ENCODE data around the gene RNF39.

The RNF39 gene

DNA sequence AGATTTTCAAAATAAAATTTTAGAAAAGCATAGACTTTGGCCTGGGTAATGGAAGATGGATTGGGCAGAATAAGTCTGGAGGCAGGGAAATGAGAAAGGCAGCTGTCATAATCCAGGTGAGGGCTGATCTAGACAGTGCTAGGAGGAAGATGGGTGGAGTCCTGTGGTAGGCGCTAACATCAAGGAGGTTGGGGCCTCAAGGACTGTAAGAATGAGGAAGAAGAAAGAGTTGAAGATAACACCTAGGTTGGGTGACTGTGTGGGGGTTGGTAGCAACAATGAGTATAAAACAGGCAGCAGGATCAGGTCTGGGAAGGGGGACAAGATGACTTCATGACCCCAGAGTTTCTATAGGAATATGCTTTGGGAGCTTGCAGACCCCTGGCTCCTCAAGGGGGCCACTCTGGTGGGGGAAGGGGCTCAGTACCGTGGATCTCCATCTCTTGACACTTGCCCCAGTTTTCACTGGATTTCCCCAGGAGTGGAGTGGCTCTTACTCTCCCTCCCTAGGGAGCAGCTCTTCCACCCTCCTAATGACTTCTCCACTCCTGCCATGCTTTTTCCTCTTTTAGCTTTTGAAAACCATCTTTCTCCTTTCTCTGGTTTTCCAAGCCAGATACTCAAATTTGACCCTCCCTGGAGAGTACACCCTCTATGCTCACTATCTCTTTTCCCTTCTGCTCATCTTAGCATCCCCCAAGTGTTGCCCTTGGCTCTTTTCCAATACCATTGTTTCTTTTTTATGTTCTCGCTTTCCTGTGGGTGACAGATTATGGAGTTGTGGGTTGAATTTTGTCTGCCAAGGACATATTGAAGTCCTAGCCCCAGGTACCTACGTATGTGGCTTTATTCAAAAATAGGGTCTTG lies 22.6 kb upstream of the RNF39 start:
- DNase-seq (ENCODE audit: low read depth): no peak

DNA sequence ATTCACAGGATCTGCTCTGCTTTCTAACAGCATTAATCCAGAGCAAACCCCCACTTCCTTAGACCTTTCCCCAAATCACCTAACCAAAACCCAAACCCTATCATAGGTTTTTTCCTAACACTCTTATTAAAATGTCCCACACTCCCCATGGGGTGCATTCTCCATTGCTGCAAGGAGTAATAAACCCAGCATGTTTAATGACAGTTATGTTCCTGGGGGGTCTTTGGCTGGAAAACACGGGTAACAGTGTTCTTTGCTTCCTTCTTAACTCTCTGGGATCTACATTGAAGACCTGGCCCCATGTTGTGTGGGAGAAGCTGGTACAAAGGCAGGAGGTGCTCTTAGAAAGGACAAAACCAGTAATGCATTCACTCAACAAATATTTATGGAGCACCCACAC lies 21.3 kb upstream of the RNF39 start:
- DNase-seq (ENCODE audit: low read depth): no peak

DNA sequence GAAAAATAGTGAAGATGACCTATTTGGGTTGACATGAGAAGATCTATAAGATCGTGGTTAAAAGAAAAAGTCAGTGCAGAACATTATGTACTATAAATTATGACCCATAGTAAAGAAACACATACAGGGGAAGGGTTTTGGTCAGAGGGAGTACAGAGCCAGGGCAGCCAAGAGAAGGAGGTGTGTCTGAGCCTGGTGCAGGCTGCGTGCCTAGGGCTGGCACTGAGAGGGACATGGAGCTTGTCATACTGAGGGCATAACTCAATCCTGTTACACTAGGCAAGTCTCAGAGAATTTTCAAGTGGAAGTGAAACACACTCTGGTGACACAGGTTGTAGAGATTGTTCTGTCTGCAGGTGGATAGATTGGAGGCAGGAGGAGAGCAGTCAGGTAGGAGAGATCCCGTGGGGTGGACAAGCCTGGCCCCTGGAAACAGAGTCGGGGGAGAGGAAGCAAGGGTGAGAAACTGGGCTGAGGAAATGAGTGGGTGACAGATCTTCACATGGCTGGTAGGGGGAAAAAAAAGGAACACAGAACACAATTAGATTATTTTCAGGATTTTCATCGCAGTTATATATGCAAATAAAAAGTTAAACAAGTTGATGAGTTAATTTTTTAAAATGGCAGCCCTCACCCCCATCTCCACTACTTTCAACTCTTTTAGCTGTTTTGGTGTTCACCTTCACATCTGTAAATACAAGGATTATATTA lies 18.5 kb upstream of the RNF39 start:
- no peak for DNase-seq (ENCODE audit: low read depth)

DNA sequence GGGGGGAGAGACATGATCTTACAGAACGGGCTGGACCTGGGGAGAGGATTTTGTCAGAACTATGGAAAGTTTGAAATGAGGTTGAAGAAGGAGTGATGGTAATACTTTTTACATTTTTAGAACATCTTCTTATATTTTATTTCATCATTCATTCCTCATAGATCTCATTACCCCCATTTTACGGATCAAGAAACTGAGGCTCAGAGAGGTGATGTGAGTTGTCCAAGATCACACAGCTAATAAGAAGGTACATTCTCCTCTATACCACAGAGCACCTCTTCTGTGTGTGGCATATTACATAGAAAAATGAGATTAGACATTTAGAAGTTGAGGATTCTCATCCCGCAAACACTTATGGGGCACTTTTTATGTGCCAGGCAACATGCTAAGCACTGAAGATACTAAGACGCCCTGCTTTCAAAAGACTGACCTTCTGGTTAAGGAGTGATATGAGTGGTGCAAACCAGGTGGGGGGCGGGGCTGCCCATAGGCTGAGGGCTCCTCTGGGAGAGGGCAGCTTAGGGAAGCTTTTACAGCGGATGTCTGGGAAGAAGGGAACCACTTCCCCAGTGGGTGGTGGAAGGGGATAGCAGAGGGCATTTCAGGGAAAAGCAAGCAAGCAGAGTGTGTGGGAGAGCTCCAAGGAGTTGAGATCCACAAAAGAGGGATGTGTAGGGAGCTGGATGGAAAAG lies 17.4 kb upstream of the RNF39 start:
- DNase-seq (ENCODE audit: low read depth): no peak

DNA sequence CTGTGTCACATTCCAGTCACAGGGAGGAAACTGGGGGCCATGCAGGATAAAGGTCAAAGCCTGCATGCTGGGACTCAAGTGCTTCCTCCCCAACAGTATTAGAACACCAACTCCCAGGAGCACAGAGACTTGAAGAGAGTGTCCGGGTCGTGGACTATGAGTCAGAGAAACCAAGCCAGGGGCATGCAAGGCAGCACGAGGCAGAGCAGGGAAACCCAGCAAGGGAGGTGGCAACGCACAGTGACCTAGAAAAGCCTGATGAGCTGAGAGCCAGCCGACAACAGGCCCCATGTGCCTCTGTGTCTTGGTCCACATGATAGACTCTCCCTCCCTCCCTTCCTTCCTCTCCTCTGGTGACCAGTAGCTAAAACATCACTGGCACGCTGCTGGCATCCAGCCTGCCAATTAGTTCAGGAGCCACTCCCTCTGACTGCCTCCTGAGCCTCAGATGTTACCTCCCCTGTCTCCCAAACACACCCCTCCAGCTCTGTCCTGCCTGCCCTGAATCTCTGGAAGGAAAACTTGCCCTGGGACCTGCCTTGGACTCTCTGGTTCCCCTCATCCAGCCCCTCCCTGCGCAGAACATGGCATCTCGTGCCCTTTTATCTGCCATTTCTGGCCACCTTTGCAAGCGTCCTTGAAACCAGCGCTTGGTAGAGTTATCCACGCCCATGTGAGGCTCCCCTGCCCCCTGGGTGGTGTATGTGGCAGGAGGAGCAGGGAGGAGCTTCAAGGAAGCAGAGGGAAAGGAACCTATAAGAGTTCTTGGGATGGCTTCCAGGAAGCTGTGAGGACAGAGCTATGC lies 16.2 kb upstream of the RNF39 start:
- DNase-seq (ENCODE audit: low read depth): peak; percentile 45

DNA sequence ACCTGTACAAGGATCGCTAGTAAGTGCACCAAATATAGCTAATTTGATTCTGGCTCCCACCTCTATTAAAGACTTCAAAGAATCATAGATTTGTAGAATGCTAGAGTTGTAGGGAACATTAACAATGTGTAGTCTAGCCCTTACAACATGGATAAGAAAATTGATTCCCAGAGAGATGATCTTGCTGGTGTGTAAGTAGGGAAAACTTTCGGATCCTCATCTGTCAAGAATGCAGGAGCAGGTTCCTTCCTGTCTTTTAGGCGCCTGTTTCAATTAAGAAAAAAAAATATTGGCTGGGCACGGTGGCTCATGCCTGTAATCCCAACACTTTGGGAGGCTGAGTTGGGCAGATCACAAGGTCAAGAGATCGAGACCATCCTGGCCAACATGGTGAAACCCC lies 12.3 kb upstream of the RNF39 start:
- no peak for DNase-seq (ENCODE audit: low read depth)

DNA sequence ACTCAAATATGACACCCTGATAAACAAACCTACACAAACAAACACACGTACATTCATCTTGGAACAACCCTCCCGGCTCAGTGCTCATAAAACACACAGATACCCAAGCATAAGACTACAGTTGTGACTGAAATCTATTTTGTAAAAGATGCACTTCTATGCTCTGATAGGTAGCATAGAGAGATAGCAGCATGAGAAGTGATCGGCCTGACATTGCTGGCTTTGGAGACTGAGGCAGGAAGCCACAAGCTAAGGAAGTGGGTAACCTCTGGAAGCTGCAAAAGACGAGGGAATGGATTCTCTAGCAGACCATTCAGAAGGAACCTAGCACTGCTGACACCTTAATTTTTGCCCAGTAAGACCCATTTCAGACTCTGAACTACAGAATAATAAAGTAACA lies 1.6 kb upstream of the RNF39 start:
- no peak for DNase-seq (ENCODE audit: low read depth)

DNA sequence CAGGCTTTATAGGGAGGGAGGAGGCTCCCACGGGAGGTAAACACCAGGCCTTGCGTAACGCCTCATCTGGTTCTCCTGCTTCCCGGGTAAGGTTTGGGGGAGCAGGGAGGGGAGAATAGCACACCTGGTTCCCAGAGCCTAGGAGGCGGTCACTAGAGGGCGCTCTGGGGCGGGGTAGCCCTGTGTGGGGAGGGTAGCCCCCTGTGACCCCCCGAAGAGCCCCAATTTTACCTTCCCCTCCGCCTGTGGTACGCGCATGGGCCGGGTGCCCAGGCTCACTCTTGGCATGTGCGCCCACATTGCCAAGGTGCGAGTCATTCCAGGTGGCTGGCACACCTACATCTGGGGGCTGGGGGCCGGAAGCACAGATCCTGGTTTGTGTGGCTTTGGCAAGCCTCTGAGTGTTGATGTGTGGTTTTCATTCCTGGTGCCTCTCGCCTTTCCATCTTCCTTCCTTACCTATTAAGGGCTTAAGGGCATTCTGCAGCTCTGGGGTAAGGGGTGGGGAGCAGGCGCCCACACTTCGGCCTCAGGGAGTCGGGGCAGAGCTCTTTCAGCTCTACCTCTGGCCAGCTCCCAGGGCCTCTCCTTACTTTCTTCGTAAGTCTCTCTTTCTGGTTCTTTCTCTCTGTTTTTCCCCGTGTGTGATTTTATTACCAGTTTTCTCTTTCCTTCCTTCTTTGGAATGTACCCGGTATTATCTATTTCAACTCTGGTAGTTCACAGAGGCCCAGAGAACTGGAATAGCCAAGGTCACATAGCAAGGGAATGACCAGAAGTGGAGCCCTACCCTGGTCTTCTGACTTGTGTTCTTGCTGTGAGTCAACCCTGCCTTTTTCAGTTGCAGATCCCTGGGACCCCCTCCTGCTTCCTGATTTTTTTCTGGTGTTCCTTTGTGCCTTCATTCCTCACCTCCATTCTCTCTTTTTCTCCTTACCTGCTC lies 492 bp upstream of the RNF39 start:
- DNase-seq (ENCODE audit: low read depth): no peak

DNA sequence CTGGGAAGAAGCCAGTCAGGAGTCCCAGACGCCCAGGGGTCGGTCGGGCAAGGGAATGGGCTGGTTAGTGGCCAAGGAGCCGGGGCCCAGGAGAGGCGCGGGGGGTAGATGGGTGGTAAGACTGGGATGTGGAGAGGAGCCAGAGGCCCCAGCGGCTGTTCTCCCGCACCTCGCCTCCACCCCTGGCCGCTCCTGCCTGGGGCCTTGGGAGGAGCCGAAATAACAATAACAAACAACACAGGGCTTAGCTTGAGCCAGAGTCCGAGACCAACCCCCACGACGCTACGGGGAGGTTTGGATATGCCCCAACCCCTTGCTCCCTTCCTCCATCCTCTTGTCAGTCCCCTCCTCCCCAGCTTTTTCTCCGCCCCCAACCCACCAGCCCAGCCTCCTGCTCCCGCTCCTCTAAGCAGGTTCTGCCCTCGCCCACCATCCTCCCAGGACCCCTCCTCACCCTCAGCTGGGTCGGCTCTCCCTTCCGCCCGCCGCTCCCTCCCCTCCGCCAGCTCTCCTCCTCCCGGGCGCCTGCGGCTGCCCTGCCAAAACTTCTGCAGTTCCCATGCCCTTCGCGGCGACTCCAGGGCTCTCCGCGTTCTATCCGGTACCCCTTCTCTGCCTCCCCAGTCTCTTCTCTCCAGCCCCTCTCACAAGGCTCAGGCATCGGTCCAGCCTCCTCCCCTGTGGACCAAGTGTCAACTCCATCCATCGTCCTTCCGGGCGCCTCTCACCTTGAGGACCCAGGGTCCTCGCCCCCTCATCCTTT lies 1.1 kb downstream of the RNF39 start:
- no peak for DNase-seq (ENCODE audit: low read depth)

DNA sequence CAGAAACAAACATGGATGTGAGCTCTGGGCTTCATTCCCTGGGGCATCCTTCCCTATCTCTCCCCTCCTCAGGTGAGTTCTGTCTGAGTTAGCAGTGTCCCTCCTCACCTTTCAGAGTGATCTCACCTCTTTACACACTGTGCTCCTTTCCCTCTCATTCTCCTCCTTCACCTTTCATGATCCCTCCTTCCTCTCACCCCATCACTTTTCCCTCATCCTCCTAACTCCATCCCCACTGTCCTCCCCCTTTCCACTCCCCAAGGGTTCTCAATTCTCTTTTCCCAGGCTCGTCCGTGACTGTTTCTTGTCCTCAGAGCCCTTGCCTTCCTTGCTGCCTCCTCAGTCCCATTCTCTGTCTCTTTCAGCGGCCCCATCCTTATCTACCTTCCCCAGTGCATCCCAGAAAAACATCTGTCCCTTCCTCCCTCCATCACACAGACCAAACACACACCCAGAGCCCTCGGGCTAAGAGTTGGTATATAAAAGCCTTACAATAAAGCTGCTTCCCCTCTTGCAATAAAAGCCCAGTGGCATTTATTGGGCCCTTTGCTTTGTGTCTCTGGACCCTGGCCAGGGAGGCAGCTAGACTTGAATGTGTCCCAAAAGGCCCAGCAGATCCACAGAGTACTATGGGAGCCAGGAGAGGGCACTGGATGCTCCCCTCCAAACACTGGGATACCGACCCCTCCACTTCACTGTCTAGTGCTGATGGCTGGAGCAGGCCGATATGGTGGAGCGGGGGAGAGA lies 1.9 kb downstream of the RNF39 start:
- no peak for DNase-seq (ENCODE audit: low read depth)

DNA sequence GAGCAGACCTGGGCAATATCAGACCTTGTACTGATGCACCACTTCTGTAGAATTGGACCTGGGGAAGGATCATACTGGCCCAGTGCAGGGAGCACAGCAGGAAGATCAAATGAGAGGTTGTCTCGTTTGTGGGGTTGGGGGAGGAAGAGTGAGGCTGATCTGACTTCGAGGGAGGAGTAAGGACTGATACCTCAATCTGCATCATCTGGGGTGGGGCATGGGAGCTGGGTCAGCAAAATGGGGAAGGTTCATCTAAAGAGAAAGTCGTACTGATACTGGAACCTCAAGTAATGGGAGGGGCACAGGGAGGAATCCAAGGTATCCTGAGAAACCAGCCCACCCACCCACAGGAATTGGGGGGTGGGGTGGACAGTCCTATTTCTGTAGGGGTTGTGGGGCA lies 3.7 kb downstream of the RNF39 start:
- no peak for DNase-seq (ENCODE audit: low read depth)

DNA sequence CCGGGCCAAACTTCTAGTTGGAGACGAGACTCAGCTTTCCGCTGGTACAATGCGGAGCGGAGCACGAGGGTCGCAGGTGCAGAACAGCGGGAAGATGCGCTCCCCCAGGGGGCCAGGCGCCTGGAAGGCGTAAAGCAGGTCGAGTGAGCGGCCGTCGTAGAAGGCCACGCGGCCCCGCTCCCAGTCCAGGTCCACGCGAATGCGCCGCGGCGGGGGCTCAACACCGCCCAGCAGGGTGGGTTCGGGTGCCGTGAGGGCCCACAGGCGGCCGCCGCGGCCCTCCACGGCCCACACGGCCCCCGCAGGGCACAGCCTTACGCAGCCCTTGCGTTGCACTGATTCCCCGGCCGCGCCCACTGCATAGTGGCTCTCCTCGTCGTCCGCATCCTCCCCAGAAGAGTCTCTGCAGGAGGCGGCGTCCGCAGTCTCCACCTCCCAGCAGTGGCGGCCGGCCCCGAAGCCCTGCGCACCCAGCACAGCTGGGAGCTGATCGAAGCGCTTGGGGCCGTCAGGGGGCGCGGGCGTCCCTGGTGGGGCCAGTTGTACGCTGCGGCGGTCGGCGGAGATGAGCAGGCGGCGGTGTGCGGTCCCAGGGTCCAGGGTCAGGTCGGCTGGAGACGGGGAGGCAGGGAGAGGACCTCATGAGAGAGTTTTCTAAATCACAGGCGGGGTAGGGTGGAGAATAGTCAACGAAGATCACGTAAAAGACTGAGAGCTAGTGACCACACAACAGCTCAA lies 4.3 kb downstream of the RNF39 start:
- DNase-seq (ENCODE audit: low read depth): peak; percentile 38

DNA sequence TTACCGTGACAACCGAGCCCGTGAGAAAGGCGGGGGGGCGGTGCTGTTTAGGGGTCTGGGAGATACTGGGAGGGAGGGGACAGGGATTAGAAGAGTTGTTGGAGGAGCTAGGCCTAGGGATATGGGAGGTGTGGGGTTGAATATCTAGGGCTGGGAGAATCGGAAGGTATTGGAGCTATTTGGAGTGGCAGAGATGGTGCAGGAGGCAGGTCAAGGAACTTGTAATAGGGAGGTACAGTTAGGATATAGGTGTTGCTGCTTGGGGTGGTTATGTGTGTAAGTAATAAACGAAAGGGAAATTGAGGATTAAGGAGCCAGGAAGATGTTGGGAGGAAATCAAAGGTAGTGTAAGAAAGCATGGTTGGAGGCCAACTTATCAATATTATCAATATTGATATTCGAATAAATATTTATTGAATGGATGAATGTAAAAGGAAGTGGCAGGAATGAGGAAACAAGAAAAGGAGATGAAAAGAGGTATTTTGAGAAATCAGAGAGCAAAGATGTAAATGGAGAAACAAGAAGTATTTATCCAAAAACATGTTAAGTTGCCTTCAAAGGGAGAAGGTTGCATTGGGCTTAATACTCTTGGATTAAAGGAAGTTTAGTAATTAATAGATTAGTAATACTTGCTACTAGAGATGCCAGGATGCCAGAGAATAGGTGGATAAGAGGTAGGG lies 8.0 kb downstream of the RNF39 start:
- no peak for DNase-seq (ENCODE audit: low read depth)

DNA sequence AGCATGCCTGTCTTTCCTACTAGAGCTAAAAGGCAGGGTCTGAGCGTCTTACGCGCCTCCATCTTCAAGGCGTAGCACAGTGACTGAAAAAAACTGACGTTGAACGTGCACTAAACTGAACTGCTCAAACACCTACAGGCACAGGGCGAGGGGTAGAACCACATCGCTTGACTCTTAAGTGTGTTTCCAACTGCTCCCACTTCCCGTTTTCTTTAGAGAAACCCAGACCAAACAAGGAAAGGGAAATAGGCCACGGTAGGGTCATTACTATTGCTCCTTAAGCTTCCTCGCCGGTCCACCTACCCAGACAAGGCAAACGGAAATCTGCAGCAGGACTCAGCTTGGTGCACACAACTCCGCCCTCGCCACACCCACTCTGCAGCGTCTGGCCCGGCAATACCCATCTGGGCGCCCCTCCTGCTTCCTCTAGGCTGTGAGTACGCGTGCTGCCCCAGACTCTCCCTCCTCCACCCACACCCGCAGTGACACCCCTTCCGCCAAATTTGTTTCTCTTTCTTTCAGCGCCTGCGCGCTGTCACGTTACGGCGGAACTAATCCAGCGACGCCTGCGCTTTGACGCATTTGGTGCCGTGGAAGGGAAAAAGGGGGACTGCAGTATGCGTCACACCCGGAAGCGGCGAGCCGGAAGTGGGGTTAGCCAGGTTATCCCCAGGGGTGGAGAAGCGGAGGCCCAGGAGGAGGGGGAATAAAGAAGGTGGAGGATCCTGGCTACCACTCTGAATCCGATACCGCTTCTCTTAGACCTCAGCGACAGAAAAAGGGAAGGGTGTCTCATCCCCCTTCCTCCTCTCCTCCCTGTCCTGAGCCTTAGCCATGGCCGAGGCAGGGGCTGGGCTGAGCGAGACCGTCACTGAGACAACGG lies 8.8 kb downstream of the RNF39 start, which contains the start of gene PPP1R11:
Gene PPP1R11, plus strand, starts transcription at position 622 of the 883 bp plus-strand sequence. Its CDS starts 213 bp downstream, at position 835.
- peak; percentile 99 for DNase-seq (ENCODE audit: low read depth)

DNA sequence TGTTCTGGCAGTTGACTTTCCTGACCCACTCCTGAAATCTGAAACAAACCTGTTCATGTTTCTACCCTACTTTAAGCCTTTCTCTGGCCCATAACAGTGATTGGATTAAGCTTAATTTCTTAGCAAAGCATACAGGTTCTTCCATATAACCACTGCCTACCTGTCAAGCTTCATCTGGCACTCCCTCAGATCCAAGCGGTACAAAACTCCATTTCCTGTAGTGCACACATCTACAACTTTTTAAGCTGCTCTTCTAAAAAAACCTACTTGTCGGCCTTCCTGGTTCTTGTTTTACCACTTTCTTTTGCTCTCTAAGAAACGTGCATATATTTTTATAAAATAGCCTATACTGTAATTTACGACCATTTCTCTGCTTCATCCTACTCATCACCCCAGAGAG lies 9.5 kb downstream of the RNF39 start:
- no peak for DNase-seq (ENCODE audit: low read depth)

DNA sequence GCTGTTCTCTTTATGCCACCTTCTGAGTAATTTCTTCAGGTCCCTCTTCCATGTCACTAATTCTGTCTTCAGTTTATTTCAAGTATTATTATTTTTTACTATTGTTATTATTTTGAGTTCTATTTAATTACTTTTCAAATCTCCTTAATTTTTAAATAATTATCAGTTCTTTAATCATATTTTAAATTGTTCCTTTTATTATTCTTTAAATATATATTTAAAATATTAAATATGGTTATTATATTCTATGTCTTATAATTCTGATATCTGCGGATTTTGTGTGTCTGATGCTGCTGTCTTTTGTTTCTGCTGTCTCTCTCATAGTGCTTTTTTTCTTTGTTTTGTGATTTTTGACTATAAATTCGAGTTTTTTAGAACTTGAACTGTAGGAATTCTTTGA lies 12.3 kb downstream of the RNF39 start:
- no peak for DNase-seq (ENCODE audit: low read depth)

Data from iris pigment epithelial cell (primary cell).